ENCODE measurements around the gene SLC30A1.

The SLC30A1 gene

DNA sequence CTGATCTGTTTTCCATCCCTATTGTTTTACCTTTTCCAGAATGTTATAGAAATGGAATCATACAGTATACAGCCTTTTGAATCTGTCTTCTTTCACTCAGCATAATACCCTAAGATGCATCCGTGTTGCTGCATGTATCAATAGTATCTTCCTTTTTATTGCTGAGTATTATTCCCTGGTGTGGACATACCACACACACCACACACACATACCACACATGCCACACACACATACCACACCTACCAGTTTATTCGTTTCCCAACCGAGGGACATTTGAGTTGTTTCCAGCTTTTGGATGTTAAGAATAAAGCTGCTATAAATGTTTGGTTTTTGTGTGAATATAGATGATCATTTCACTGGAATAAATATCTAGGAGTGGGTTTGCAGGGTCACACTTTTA, 22.2 kb upstream of the SLC30A1 start:
- Histone ChIP-seq H3K27me3 (ENCODE audit: control insufficient read depth in 3 of 3, insufficient read depth in 3 of 3, low read depth in 1 of 3, low read length in 3 of 3) (peaks cover 0 to 29% (median 0%) of the 10 kb centered on the region in 3 experiments), H3K79me1 (ENCODE audit: low read depth, low read length) (no peaks in the 10 kb centered on the region), H3K9ac (ENCODE audit: low read depth, low read length, poor library complexity) (no peak overlapping the region), H3K4me1 (ENCODE audit: control insufficient read depth in 2 of 2, insufficient read depth in 1 of 2, low read depth in 1 of 2, low read length in 2 of 2) (peaks cover 3 to 4% of the 10 kb centered on the region in 2 donors), H2BK12ac (ENCODE audit: low read length) (no peak overlapping the region), H3K27ac (replicated peaks; ENCODE audit: low read length) (no peak overlapping the region), H2BK5ac (ENCODE audit: low read length) (no peak overlapping the region), H3K14ac (ENCODE audit: low read length) (no peak overlapping the region), H4K91ac (ENCODE audit: low read depth, low read length, poor library complexity) (no peak overlapping the region), H3K23ac (ENCODE audit: low read depth, low read length, poor library complexity) (no peak overlapping the region), H3K36me3 (replicated peaks in 1 of 2; ENCODE audit: control insufficient read depth in 2 of 2, insufficient read depth in 2 of 2, low read length in 2 of 2) (no peaks in the 10 kb centered on the region), H2AFZ (ENCODE audit: low read length) (no peak overlapping the region), H4K8ac (ENCODE audit: low read depth, low read length) (no peak overlapping the region), H3K4me3 (ENCODE audit: low read length in 2 of 2) (no peak overlapping the region), H2BK120ac (ENCODE audit: low read depth, low read length) (no peak overlapping the region), H2AK5ac (ENCODE audit: low read depth, low read length) (no peak overlapping the region), H3K9me3 (replicated peaks in 1 of 2; ENCODE audit: control insufficient read depth in 2 of 2, insufficient read depth in 1 of 2, low read depth in 1 of 2, low read length in 2 of 2) (no peaks in the 10 kb centered on the region), H2BK15ac (ENCODE audit: low read length) (no peak overlapping the region), H3K4me2 (ENCODE audit: insufficient read depth, low read length, poor library complexity, severe bottlenecking) (no peak overlapping the region), H3K18ac (ENCODE audit: low read length) (no peak overlapping the region), H3K4ac (ENCODE audit: low read length) (no peak overlapping the region)
- no CpG with 5 or more reads among the region's 3 CpGs for WGBS, 2 donors (ENCODE audit: extremely low coverage in 2 of 2, insufficient read length in 2 of 2, insufficient replicate concordance in 1 of 2)
- no peak for DNase-seq (ENCODE audit: low spot score)

DNA sequence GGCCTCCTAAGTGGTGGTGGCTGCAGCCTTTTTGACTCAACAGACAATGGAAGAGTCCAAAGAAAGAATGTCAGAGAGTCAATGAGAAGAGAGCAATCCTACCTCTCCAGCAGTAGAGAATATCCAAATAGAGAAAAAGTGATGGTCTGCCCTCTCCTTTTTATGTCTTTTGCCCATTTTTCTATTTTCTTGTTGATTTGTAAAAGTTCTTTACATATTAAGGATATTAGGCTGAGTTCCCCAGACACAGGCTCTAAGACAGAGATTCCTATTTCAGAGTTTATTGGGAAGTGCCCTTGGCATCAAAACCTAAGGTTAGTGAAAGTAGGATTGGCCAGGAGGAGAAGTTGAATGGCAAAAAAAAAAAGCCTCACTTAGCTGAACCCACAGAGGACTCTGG, 20.3 kb upstream of the SLC30A1 start:
- Histone ChIP-seq H3K9me3 (replicated peaks in 1 of 2; ENCODE audit: control insufficient read depth in 2 of 2, insufficient read depth in 1 of 2, low read depth in 1 of 2, low read length in 2 of 2) (no peaks in the 10 kb centered on the region), H2AK5ac (ENCODE audit: low read depth, low read length) (no peak overlapping the region), H2BK15ac (ENCODE audit: low read length) (no peak overlapping the region), H3K27me3 (ENCODE audit: control insufficient read depth in 3 of 3, insufficient read depth in 3 of 3, low read depth in 1 of 3, low read length in 3 of 3) (peaks cover 0 to 13% (median 0%) of the 10 kb centered on the region in 3 experiments), H2BK5ac (ENCODE audit: low read length) (no peak overlapping the region), H3K4me3 (ENCODE audit: low read length in 2 of 2) (no peak overlapping the region), H4K8ac (ENCODE audit: low read depth, low read length) (no peak overlapping the region), H2BK12ac (ENCODE audit: low read length) (no peak overlapping the region), H3K23ac (ENCODE audit: low read depth, low read length, poor library complexity) (no peak overlapping the region), H3K4ac (ENCODE audit: low read length) (no peak overlapping the region), H2BK120ac (ENCODE audit: low read depth, low read length) (no peak overlapping the region), H4K91ac (ENCODE audit: low read depth, low read length, poor library complexity) (no peak overlapping the region), H3K4me1 (ENCODE audit: control insufficient read depth in 2 of 2, insufficient read depth in 1 of 2, low read depth in 1 of 2, low read length in 2 of 2) (peaks cover 3 to 5% of the 10 kb centered on the region in 2 donors), H3K18ac (ENCODE audit: low read length) (no peak overlapping the region), H3K9ac (ENCODE audit: low read depth, low read length, poor library complexity) (no peak overlapping the region), H3K27ac (replicated peaks; ENCODE audit: low read length) (no peak overlapping the region), H3K36me3 (replicated peaks in 1 of 2; ENCODE audit: control insufficient read depth in 2 of 2, insufficient read depth in 2 of 2, low read length in 2 of 2) (no peaks in the 10 kb centered on the region), H3K79me1 (ENCODE audit: low read depth, low read length) (no peaks in the 10 kb centered on the region), H3K4me2 (ENCODE audit: insufficient read depth, low read length, poor library complexity, severe bottlenecking) (no peak overlapping the region), H2AFZ (ENCODE audit: low read length) (no peak overlapping the region), H3K14ac (ENCODE audit: low read length) (no peak overlapping the region)
- DNase-seq (ENCODE audit: low spot score), result no peak

DNA sequence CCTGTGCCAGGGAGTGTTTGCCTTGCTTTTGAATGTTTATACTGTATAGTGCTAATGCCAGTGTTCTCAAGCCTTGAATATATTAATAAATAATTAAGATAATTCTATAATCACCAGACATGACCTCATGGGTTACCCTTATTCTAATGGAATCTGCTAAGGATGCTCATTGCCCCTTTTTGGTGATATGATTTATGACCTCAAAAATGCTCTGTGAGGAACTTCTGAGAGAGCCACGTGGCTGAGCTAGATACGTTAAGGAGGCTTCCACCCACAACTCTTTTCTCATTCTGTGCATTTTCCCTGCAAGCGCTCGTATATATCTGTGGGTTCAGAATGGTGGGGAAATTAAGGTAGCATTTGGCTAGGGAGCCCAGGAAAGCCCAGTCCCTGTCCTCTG, 19.6 kb upstream of the SLC30A1 start:
- H2BK120ac ChIP-seq (ENCODE audit: low read depth, low read length), result no peak overlapping the region
- H3K9me3 ChIP-seq (replicated peaks in 1 of 2; ENCODE audit: control insufficient read depth in 2 of 2, insufficient read depth in 1 of 2, low read depth in 1 of 2, low read length in 2 of 2), result no peaks in the 10 kb centered on the region
- H4K8ac ChIP-seq (ENCODE audit: low read depth, low read length), result no peak overlapping the region
- no peak overlapping the region for H3K14ac ChIP-seq (ENCODE audit: low read length)
- H3K18ac ChIP-seq (ENCODE audit: low read length), result no peak overlapping the region
- H3K4me3 ChIP-seq (ENCODE audit: low read length in 2 of 2), result no peak overlapping the region
- no CpG with 5 or more reads among the region's 4 CpGs for WGBS, 2 donors (ENCODE audit: extremely low coverage in 2 of 2, insufficient read length in 2 of 2, insufficient replicate concordance in 1 of 2)
- H3K23ac ChIP-seq (ENCODE audit: low read depth, low read length, poor library complexity), result no peak overlapping the region
- H2BK15ac ChIP-seq (ENCODE audit: low read length), result no peak overlapping the region
- no peak overlapping the region for H4K91ac ChIP-seq (ENCODE audit: low read depth, low read length, poor library complexity)
- H2BK5ac ChIP-seq (ENCODE audit: low read length), result no peak overlapping the region
- no peak overlapping the region for H3K27ac ChIP-seq (replicated peaks; ENCODE audit: low read length)
- peaks cover 0 to 13% (median 0%) of the 10 kb centered on the region in 3 experiments for H3K27me3 ChIP-seq (ENCODE audit: control insufficient read depth in 3 of 3, insufficient read depth in 3 of 3, low read depth in 1 of 3, low read length in 3 of 3)
- no peak overlapping the region for H3K4ac ChIP-seq (ENCODE audit: low read length)
- H3K9ac ChIP-seq (ENCODE audit: low read depth, low read length, poor library complexity), result no peak overlapping the region
- no peaks in the 10 kb centered on the region for H3K36me3 ChIP-seq (replicated peaks in 1 of 2; ENCODE audit: control insufficient read depth in 2 of 2, insufficient read depth in 2 of 2, low read length in 2 of 2)
- DNase-seq (ENCODE audit: low spot score), result no peak
- no peak overlapping the region for H2AFZ ChIP-seq (ENCODE audit: low read length)
- no peak overlapping the region for H3K4me2 ChIP-seq (ENCODE audit: insufficient read depth, low read length, poor library complexity, severe bottlenecking)
- H2BK12ac ChIP-seq (ENCODE audit: low read length), result no peak overlapping the region
- peaks cover 3 to 5% of the 10 kb centered on the region in 2 donors for H3K4me1 ChIP-seq (ENCODE audit: control insufficient read depth in 2 of 2, insufficient read depth in 1 of 2, low read depth in 1 of 2, low read length in 2 of 2)
- no peaks in the 10 kb centered on the region for H3K79me1 ChIP-seq (ENCODE audit: low read depth, low read length)
- H2AK5ac ChIP-seq (ENCODE audit: low read depth, low read length), result no peak overlapping the region

DNA sequence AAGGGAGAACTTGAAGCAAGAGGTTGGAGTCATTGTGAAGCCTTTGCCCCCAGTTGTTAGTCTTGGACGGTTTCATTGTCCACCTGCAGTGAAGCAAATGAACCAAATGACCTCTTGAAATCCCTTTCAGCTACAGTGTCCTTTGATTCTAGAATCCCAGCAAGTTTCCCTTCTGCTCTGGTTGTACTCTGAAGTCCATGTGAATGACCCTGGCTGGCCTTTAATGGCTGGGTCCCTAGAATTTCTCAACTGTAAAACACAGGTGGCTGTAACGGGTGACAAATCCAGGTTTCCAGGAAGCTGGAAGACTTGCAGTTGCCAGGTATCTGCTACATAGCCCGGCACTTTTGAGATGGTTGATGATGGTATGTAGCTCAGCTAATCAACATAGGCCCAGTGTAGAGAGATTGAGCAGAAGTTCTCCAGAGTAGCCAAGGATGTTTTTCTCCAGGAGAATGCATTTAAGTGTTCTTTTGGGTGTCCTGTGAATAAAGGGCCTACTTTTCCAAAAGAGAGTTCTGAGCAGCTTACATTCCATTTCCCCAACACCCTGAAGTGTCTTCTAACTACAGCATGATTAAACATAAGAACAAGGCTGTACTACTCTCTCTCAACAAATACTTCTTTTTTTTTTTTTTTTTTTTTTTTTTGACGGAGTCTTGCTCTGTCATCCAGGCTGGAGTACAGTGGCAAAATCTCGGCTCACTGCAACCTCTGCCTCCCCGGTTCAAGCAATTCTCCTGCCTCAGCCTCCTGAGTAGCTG, 17.6 kb upstream of the SLC30A1 start:
- H3K79me1 ChIP-seq (ENCODE audit: low read depth, low read length), result no peaks in the 10 kb centered on the region
- H2AK5ac ChIP-seq (ENCODE audit: low read depth, low read length), result no peak overlapping the region
- H2BK15ac ChIP-seq (ENCODE audit: low read length), result no peak overlapping the region
- H4K8ac ChIP-seq (ENCODE audit: low read depth, low read length), result no peak overlapping the region
- no peaks in the 10 kb centered on the region for H3K36me3 ChIP-seq (replicated peaks in 1 of 2; ENCODE audit: control insufficient read depth in 2 of 2, insufficient read depth in 2 of 2, low read length in 2 of 2)
- H3K18ac ChIP-seq (ENCODE audit: low read length), result no peak overlapping the region
- H3K27ac ChIP-seq (replicated peaks; ENCODE audit: low read length), result no peak overlapping the region
- H2BK5ac ChIP-seq (ENCODE audit: low read length), result no peak overlapping the region
- H3K4ac ChIP-seq (ENCODE audit: low read length), result no peak overlapping the region
- no peak overlapping the region for H3K9ac ChIP-seq (ENCODE audit: low read depth, low read length, poor library complexity)
- no CpG with 5 or more reads among the region's 6 CpGs for WGBS, 2 donors (ENCODE audit: extremely low coverage in 2 of 2, insufficient read length in 2 of 2, insufficient replicate concordance in 1 of 2)
- DNase-seq (ENCODE audit: low spot score), result no peak
- no peak overlapping the region for H2BK120ac ChIP-seq (ENCODE audit: low read depth, low read length)
- H3K23ac ChIP-seq (ENCODE audit: low read depth, low read length, poor library complexity), result no peak overlapping the region
- H4K91ac ChIP-seq (ENCODE audit: low read depth, low read length, poor library complexity), result no peak overlapping the region
- H3K4me3 ChIP-seq (ENCODE audit: low read length in 2 of 2), result no peak overlapping the region
- H3K14ac ChIP-seq (ENCODE audit: low read length), result no peak overlapping the region
- no peak overlapping the region for H2AFZ ChIP-seq (ENCODE audit: low read length)
- no peak overlapping the region for H3K4me2 ChIP-seq (ENCODE audit: insufficient read depth, low read length, poor library complexity, severe bottlenecking)
- H3K27me3 ChIP-seq (ENCODE audit: control insufficient read depth in 3 of 3, insufficient read depth in 3 of 3, low read depth in 1 of 3, low read length in 3 of 3), result peaks cover 0 to 3% (median 0%) of the 10 kb centered on the region in 3 experiments
- H2BK12ac ChIP-seq (ENCODE audit: low read length), result no peak overlapping the region
- peaks cover 3 to 5% of the 10 kb centered on the region in 2 donors for H3K4me1 ChIP-seq (ENCODE audit: control insufficient read depth in 2 of 2, insufficient read depth in 1 of 2, low read depth in 1 of 2, low read length in 2 of 2)
- no peaks in the 10 kb centered on the region for H3K9me3 ChIP-seq (replicated peaks in 1 of 2; ENCODE audit: control insufficient read depth in 2 of 2, insufficient read depth in 1 of 2, low read depth in 1 of 2, low read length in 2 of 2)

All from neuronal stem cell (in vitro differentiated cells).